ENCODE data around the gene RNPEPL1. TPM values are rescaled to one million over a fixed set of nuclear protein-coding genes. Genes with fewer than 3 reads are reported as not detected.

The RNPEPL1 gene
- total RNA-seq, 2 experiments from 2014 or later: 118 to 122 TPM

GRCh38 chr2:240626531-240627300 lies 58.4 kb downstream of the RNPEPL1 start:
- H3K36me3 Mint-ChIP-seq (ENCODE audit: low read depth): no peaks in the 10 kb centered on the region
- H3K4me3 Mint-ChIP-seq: no peak overlapping the region
- DNase-seq: peak; percentile 27
- ChIA-PET CTCF (interaction anchor here (0.9 to 1.9 kb wide), 2 partner anchors 29 to 31 kb away, joined by 4 read pairs; no protein-coding TSS in a partner anchor), POLR2A (no interaction called here)
- H3K27ac Mint-ChIP-seq: peak overlapping the region; percentile 85
- H3K27me3 Mint-ChIP-seq: no peaks in the 10 kb centered on the region
- no peaks in the 10 kb centered on the region for H3K9me3 Mint-ChIP-seq
- H3K4me1 Mint-ChIP-seq: peaks cover 47% of the 10 kb centered on the region

DNA sequence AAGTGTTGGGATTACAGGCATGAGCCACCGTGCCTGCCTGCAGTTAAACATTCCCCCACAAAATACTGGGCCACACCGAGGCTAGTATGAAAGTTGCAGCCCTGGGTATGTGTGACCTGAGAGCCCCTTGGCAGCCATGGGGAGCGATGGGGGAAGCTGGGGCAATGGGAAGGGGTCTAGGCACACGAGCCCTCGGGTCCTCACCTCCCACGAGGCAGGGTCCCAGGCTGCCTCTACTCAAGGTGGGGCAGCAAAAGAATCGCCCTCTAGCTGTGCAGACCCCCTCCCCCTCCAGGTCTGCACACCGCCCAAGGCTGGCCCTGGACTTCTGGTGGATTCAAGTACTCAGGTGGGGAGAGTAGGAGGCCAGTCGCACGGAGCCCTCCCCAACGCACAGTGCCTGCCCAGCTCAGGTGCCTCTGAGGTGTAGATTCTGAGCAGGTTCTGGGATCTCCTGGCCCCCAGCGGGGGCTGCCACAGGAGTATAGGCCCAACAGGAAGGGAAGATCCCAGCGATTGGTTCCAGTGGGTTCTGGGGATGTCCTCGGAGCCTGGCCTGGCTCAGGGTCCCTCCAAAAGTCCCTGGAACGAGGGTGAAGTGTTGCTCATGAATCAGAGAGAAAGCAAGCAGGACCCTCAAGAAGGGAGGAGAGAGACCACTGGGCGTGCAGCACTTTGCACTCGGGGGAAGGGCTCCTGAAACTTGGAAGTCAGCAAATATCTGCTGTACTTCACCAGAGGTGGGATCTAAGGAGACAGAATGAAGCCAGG lies 59.6 kb downstream of the RNPEPL1 start:
- no peak overlapping the region for H3K27ac Mint-ChIP-seq

DNA sequence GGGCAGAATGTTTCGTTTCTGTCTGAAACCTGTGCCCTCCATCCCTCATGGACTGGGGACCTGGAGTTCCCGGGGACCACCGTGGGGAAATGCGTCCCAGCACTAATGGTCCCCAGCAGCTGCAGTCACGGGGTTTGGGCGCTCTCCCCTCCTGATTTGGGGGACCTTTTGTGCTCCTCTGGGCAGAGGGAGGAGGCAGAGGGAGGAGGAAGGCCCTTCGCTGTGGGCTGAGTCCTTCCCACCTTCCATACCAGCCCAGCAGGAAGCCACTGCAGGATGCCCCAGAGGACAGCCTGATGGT lies 60.2 kb downstream of the RNPEPL1 start:
- peaks cover 6% of the 10 kb centered on the region for H3K9me3 Mint-ChIP-seq
- POLR2A ChIA-PET: no interaction called here
- DNase-seq: no peak
- H3K36me3 Mint-ChIP-seq (ENCODE audit: low read depth): peaks cover 5% of the 10 kb centered on the region
- no peak overlapping the region for H3K27ac Mint-ChIP-seq
- CTCF ChIA-PET: interaction anchor here (1.4 kb wide), 1 partner anchor 63 kb away, joined by 5 read pairs; no protein-coding TSS in a partner anchor
- H3K4me1 Mint-ChIP-seq: peaks cover 31% of the 10 kb centered on the region
- no peaks in the 10 kb centered on the region for H3K27me3 Mint-ChIP-seq
- no peak overlapping the region for H3K4me3 Mint-ChIP-seq

More for the DNA sequence above, 59.6 kb downstream of the RNPEPL1 start:
- Mint-ChIP-seq H3K27me3 (no peaks in the 10 kb centered on the region), H3K4me1 (peaks cover 37% of the 10 kb centered on the region), H3K9me3 (peaks cover under 1% of the 10 kb centered on the region), H3K4me3 (no peak overlapping the region), H3K36me3 (ENCODE audit: low read depth) (peaks cover under 1% of the 10 kb centered on the region)
- ChIA-PET POLR2A (no interaction called here), CTCF (no interaction called here)
- DNase-seq: no peak

DNA sequence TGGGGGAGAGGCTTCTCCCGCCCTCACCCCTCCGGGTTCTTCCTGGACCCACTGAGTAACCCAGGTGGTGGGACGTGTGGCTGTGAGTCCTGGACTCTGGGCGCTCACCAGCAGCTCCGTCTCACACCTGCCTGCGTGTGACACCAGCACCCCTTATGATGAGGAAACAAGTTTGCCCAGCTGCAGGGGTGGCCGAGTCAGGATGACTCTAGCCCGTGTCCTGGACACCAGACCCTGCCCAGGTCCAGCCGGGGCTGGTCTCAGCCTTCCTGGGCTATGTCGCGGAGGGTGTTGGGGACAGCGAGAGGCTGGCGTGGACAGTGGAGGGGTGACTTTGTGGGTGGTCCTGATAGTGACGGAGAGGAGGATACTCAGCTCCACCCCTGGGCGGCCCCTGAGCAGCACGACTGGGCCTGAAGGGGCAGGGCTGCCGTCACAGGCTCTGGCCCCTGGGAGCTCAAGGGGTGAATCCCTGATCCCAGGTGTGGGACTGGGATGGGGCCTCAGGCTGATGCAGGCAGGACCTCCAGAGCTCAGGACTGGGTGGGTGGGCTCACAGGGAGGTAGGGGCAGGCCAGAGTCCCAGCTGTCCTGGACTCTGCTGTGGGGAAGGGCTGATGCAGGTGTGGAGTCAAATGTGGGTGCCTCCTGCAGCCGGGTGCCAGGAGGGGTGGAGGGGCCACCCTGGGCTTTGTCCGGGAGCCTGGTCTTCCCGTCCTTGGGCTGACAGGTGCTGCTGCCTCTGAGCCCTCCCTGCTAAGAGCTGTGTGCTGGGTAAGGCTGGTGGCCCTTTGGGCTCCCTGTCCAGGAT lies 60.7 kb downstream of the RNPEPL1 start:
- Mint-ChIP-seq H3K4me1 (peaks cover 27% of the 10 kb centered on the region), H3K9me3 (peaks cover 9% of the 10 kb centered on the region), H3K27me3 (no peaks in the 10 kb centered on the region), H3K36me3 (ENCODE audit: low read depth) (peaks cover 7% of the 10 kb centered on the region), H3K4me3 (no peak overlapping the region), H3K27ac (no peak overlapping the region)
- CTCF ChIA-PET: interaction anchor here (1.4 kb wide), 1 partner anchor 63 kb away, joined by 5 read pairs; no protein-coding TSS in a partner anchor
- no peak for DNase-seq
- POLR2A ChIA-PET: no interaction called here

GRCh38 chr2:240629619-240629967 lies 61.3 kb downstream of the RNPEPL1 start:
- DNase-seq: no peak
- peaks cover 24% of the 10 kb centered on the region for H3K4me1 Mint-ChIP-seq
- H3K9me3 Mint-ChIP-seq: peaks cover 15% of the 10 kb centered on the region
- no peak overlapping the region for H3K27ac Mint-ChIP-seq
- CTCF ChIA-PET: interaction anchor here (1.4 kb wide), 1 partner anchor 64 kb away, joined by 5 read pairs; no protein-coding TSS in a partner anchor
- no peak overlapping the region for H3K4me3 Mint-ChIP-seq
- H3K36me3 Mint-ChIP-seq (ENCODE audit: low read depth): peaks cover 7% of the 10 kb centered on the region
- H3K27me3 Mint-ChIP-seq: no peaks in the 10 kb centered on the region
- POLR2A ChIA-PET: no interaction called here

GRCh38 chr2:240629968-240630770 lies 61.9 kb downstream of the RNPEPL1 start:
- Mint-ChIP-seq H3K4me1 (peaks cover 18% of the 10 kb centered on the region), H3K27ac (no peak overlapping the region), H3K36me3 (ENCODE audit: low read depth) (peaks cover 7% of the 10 kb centered on the region), H3K27me3 (no peaks in the 10 kb centered on the region), H3K9me3 (peaks cover 20% of the 10 kb centered on the region), H3K4me3 (no peak overlapping the region)
- no peak for DNase-seq
- ChIA-PET POLR2A (no interaction called here), CTCF (no interaction called here)

Other genes with a start within 250 kb of the RNPEPL1 start
- gene GPC1, start 132.8 kb upstream of the RNPEPL1 start, total RNA-seq: 1 to 10 TPM; 7.3 to 7.5 TPM
- gene ANKMY1, start 10.5 kb upstream of the RNPEPL1 start, total RNA-seq: 10 to 100 TPM; 38.5 to 39.5 TPM
- gene DUSP28, start 8.1 kb upstream of the RNPEPL1 start, total RNA-seq: 10 to 100 TPM in 1 of 2 experiments, 1 to 10 TPM in 1; 9.6 to 11.6 TPM
- gene CAPN10, start 18.2 kb downstream of the RNPEPL1 start, total RNA-seq: 10 to 100 TPM; 40.5 to 58.6 TPM
- gene GPR35, start 57.0 kb downstream of the RNPEPL1 start, total RNA-seq: 1 to 10 TPM; 4.1 to 5.1 TPM
- not detected for gene AQP12B, start 114.4 kb downstream of the RNPEPL1 start, total RNA-seq
- not detected for gene AQP12A, start 123.4 kb downstream of the RNPEPL1 start, total RNA-seq